PFSK-1 (cell line): Measurements from ENCODE around the gene RHBDL3.

Experiments used
- POLR2AphosphoS5 ChIP-seq: IDR thresholded peaks from 2 replicates; pipeline ENCODE4 v1.6.1; 2012; ENCODE audit warnings: low read depth, mild to moderate bottlenecking, control low read depth, low read length, moderate library complexity
- TAF1 ChIP-seq: IDR thresholded peaks from 2 replicates; pipeline ENCODE4 v1.6.1; 2012; ENCODE audit warnings: low read length, control low read depth, borderline replicate concordance; ENCODE audit not compliant: insufficient read depth

GRCh38 chr17:32287804-32288511, 22.3 kb downstream of the RHBDL3 start:
- TF ChIP-seq TAF1 (no peak), POLR2AphosphoS5 (no peak)
